OCI-LY1 (cell line): ENCODE measurements around the gene CACNA1I.

Experiments
- H2AFZ ChIP-seq: fragments of 200-600 bp; sonication (generic), shearing (Covaris generic); 2 replicates; pipeline ENCODE4 v1.6.0; 2014; ENCODE audit warnings: antibody characterized with exemption, mild to moderate bottlenecking, low read length
- H3F3A ChIP-seq: fragments of 200-600 bp; sonication (generic), shearing (Covaris generic); 2 replicates; pipeline ENCODE4 v1.6.0; 2014; ENCODE audit warnings: mild to moderate bottlenecking, antibody characterized with exemption, low read length, moderate library complexity; ENCODE audit not compliant: insufficient read depth
- H3K27ac ChIP-seq: fragments of 200-600 bp; sonication (generic); 2 replicates; pipeline ENCODE4 v1.5.1; 2014; ENCODE audit warnings: low read length, mixed run types, mild to moderate bottlenecking, low read depth; ENCODE audit not compliant: poor library complexity, severe bottlenecking
- H3K27me3 ChIP-seq: fragments of 200-600 bp; sonication (generic); 2 replicates; pipeline ENCODE4 v1.6.0; 2014; ENCODE audit warnings: antibody characterized with exemption, mild to moderate bottlenecking, low read length, moderate library complexity; ENCODE audit not compliant: insufficient read depth
- H3K36me3 ChIP-seq: fragments of 200-600 bp; sonication (generic); 2 replicates; pipeline ENCODE4 v1.6.1; 2014; ENCODE audit warnings: mild to moderate bottlenecking, antibody characterized with exemption, low read length, moderate library complexity, mixed read lengths; ENCODE audit not compliant: insufficient read depth
- H3K4me1 ChIP-seq: fragments of 200-600 bp; sonication (generic); 2 replicates; pipeline ENCODE4 v1.5.1; 2014; ENCODE audit warnings: mild to moderate bottlenecking, low read length, moderate library complexity; ENCODE audit not compliant: insufficient read depth, severe bottlenecking
- H3K4me2 ChIP-seq: fragments of 200-600 bp; sonication (generic), shearing (Covaris generic); 2 replicates; pipeline ENCODE4 v1.6.1; 2014; ENCODE audit warnings: low read length
- H3K4me3 ChIP-seq: fragments of 200-600 bp; sonication (generic); 2 replicates; pipeline ENCODE4 v1.5.1; 2014; ENCODE audit warnings: low read length, low read depth, mild to moderate bottlenecking, mixed read lengths; ENCODE audit not compliant: poor library complexity, severe bottlenecking
- H3K79me2 ChIP-seq: fragments of 200-600 bp; shearing (Covaris generic); 2 replicates; pipeline ENCODE4 v1.6.1; 2016; ENCODE audit warnings: mixed run types, low read length, mixed read lengths; ENCODE audit not compliant: insufficient read depth
- H3K9ac ChIP-seq: fragments of 200-600 bp; sonication (generic), shearing (Covaris generic); 2 replicates; pipeline ENCODE4 v1.6.1; 2014; ENCODE audit warnings: mild to moderate bottlenecking, low read length, mixed read lengths
- H3K9me2 ChIP-seq: fragments of 200-600 bp; sonication (generic), shearing (Covaris generic); 2 replicates; pipeline ENCODE4 v1.6.1; 2014; ENCODE audit warnings: low read depth, mild to moderate bottlenecking, low read length, mixed read lengths
- H3K9me3 ChIP-seq: fragments of 200-600 bp; shearing (Covaris generic); 2 replicates; pipeline ENCODE4 v1.6.1; 2014; ENCODE audit warnings: low read length, mixed read lengths
- H4K20me1 ChIP-seq: fragments of 200-600 bp; sonication (generic), shearing (Covaris generic); 2 replicates; pipeline ENCODE4 v1.6.0; 2016; ENCODE audit warnings: mild to moderate bottlenecking, low read length; ENCODE audit not compliant: insufficient read depth
- CTCF ChIP-seq: fragments of 200-600 bp; sonication (generic), shearing (Covaris generic); IDR thresholded peaks from 2 replicates; pipeline ENCODE4 v1.5.1; 2017; ENCODE audit warnings: mild to moderate bottlenecking, antibody characterized with exemption, low read length, moderate library complexity, mixed read lengths
- EZH2 ChIP-seq: fragments of 200-600 bp; sonication (generic), shearing (Covaris generic); IDR thresholded peaks from 2 replicates; pipeline ENCODE4 v1.8.0; 2017; ENCODE audit warnings: borderline replicate concordance, mixed run types, mild to moderate bottlenecking, antibody characterized with exemption, low read length, moderate library complexity, mixed read lengths

Gene CACNA1I

GRCh38 chr22:39545386-39546365 is 24.9 kb upstream of the CACNA1I start:
- no peaks in the 10 kb centered on the region for H3K9me3 ChIP-seq
- no peaks in the 10 kb centered on the region for H3K9me2 ChIP-seq
- H4K20me1 ChIP-seq: no peaks in the 10 kb centered on the region
- no peak overlapping the region for H3K27ac ChIP-seq
- H2AFZ ChIP-seq: no peak overlapping the region
- no peaks in the 10 kb centered on the region for H3K27me3 ChIP-seq
- TF ChIP-seq EZH2: no peak
- no peaks in the 10 kb centered on the region for H3F3A ChIP-seq
- H3K79me2 ChIP-seq: no peaks in the 10 kb centered on the region
- H3K9ac ChIP-seq: no peak overlapping the region
- no peak overlapping the region for H3K4me2 ChIP-seq
- H3K4me1 ChIP-seq: no peaks in the 10 kb centered on the region
- H3K36me3 ChIP-seq: no peaks in the 10 kb centered on the region
- H3K4me3 ChIP-seq: no peak overlapping the region

GRCh38 chr22:39546889-39547586 is 23.5 kb upstream of the CACNA1I start:
- no peak overlapping the region for H3K4me2 ChIP-seq

GRCh38 chr22:39547587-39547947 is 23.0 kb upstream of the CACNA1I start:
- Histone ChIP-seq H2AFZ (no peak overlapping the region), H3K27ac (no peak overlapping the region), H3K36me3 (no peaks in the 10 kb centered on the region), H3K9me2 (no peaks in the 10 kb centered on the region), H3F3A (no peaks in the 10 kb centered on the region), H3K4me3 (no peak overlapping the region), H4K20me1 (no peaks in the 10 kb centered on the region), H3K27me3 (no peaks in the 10 kb centered on the region), H3K4me1 (no peaks in the 10 kb centered on the region), H3K9me3 (no peaks in the 10 kb centered on the region), H3K79me2 (no peaks in the 10 kb centered on the region), H3K9ac (no peak overlapping the region), H3K4me2 (no peak overlapping the region)
- no peak for TF ChIP-seq EZH2
- TF ChIP-seq CTCF: no peak

More at GRCh38 chr22:39546889-39547586, 23.5 kb upstream of the CACNA1I start:
- H3K4me3 ChIP-seq: no peak overlapping the region
- H3F3A ChIP-seq: no peaks in the 10 kb centered on the region
- H3K79me2 ChIP-seq: no peaks in the 10 kb centered on the region
- H3K27ac ChIP-seq: no peak overlapping the region
- no peaks in the 10 kb centered on the region for H3K27me3 ChIP-seq
- no peaks in the 10 kb centered on the region for H3K9me2 ChIP-seq
- H3K9ac ChIP-seq: no peak overlapping the region
- H3K36me3 ChIP-seq: no peaks in the 10 kb centered on the region
- H2AFZ ChIP-seq: no peak overlapping the region
- H3K4me1 ChIP-seq: no peaks in the 10 kb centered on the region
- TF ChIP-seq EZH2 (no peak), CTCF (no peak)
- H3K9me3 ChIP-seq: no peaks in the 10 kb centered on the region
- no peaks in the 10 kb centered on the region for H4K20me1 ChIP-seq
